ENCODE data around the gene GRM8.

The GRM8 gene

DNA sequence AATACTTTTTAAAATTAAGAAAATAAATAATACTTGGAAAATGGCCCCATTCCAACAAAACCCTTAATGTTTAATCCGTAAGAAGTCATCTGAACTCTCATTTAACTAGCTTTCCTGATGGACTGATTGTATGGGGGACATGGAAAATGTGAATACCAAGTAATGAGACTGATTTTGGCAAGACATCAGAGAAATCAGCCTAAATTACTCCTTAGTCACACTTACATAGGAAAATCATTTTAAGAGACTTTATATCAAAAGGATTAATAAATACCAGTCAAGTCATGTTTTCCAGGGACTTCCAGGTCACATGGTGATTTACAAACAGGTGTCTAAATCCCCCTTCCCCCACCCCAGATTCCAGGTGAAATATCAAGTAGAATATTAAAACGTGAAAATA is 58.2 kb downstream of the GRM8 start:
- in situ Hi-C loops (cut with HindIII; ENCODE audit: low sequenced_read_pairs) = no loop called here
- TF ChIP-seq, protein P1, sequence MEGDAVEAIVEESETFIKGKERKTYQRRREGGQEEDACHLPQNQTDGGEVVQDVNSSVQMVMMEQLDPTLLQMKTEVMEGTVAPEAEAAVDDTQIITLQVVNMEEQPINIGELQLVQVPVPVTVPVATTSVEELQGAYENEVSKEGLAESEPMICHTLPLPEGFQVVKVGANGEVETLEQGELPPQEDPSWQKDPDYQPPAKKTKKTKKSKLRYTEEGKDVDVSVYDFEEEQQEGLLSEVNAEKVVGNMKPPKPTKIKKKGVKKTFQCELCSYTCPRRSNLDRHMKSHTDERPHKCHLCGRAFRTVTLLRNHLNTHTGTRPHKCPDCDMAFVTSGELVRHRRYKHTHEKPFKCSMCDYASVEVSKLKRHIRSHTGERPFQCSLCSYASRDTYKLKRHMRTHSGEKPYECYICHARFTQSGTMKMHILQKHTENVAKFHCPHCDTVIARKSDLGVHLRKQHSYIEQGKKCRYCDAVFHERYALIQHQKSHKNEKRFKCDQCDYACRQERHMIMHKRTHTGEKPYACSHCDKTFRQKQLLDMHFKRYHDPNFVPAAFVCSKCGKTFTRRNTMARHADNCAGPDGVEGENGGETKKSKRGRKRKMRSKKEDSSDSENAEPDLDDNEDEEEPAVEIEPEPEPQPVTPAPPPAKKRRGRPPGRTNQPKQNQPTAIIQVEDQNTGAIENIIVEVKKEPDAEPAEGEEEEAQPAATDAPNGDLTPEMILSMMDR (IDR thresholded peaks at IDR 0.05; ENCODE audit: low read depth, low read length, missing control alignments) = no peak
- no peak for DNase-seq (ENCODE audit: low read depth)
- H3K4me3 ChIP-seq (ENCODE audit: low read depth, low read length) = no peak overlapping the region

DNA sequence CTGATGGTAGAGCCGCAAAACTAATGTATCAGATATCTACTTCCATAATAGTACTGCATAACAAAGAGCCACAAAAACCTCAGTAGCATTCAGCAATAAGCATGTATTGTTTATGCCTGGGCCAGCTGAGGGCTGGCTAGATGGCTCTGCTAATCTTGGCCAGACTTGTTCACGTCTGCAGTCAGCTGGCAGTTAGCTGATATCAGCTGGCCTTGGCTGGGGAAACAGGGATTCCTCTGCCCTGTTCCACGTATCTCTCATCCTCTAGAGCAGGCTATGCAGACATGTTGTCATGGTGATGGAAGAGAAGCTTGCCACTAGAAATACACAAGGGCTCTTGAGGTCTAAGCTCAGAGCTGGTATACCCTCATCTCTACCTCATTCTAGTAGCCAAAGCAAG is 62.9 kb downstream of the GRM8 start:
- TF ChIP-seq, protein P1 (IDR thresholded peaks at IDR 0.05; ENCODE audit: low read depth, low read length, missing control alignments) = no peak
- in situ Hi-C loops (cut with HindIII; ENCODE audit: low sequenced_read_pairs) = no loop called here
- DNase-seq (ENCODE audit: low read depth) = no peak
- H3K4me3 ChIP-seq (ENCODE audit: low read depth, low read length) = no peak overlapping the region

DNA sequence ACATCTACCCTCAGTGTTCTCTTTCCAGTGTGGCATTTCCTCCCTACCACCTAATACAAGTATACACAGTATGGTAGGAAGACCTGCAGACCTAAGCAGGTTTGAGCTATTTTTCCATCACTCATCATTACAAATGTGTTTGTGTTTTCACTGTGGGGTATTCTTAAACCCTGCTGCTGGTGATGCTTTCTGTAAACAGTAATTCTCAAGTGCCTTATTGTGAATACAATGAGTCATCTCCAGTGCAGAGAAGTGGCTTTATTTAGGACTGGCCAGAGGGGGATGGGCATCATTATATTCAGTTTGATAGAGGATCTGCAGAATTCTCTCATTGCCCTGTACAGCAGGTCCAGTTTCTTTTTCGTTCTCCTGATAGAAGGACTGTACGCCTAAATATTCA is 63.7 kb downstream of the GRM8 start:
- no peak for DNase-seq (ENCODE audit: low read depth)
- no peak overlapping the region for H3K4me3 ChIP-seq (ENCODE audit: low read depth, low read length)
- in situ Hi-C loops (cut with HindIII; ENCODE audit: low sequenced_read_pairs) = no loop called here
- TF ChIP-seq, protein P1 (IDR thresholded peaks at IDR 0.05; ENCODE audit: low read depth, low read length, missing control alignments) = no peak

DNA sequence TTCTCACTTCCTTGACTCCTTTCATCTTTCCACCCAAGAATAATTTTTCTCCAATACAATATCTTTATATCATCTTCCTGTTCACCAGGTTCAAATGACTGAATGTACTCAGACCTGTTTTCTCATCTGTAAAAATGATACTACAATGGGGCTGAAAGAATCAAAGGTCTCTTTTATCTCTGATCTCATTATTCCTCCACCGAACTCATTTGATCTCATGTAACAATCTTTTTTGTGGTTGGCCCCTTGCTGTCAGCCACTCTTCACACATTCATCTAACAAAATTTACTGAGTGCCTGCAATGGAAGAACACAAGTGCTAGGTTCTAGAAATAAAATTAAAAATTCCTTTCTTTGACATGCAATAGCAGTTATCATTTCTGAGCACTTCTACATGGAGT is 65.0 kb downstream of the GRM8 start:
- DNase-seq (ENCODE audit: low read depth) = no peak
- in situ Hi-C loops (cut with HindIII; ENCODE audit: low sequenced_read_pairs) = no loop called here
- TF ChIP-seq, protein P1 (IDR thresholded peaks at IDR 0.05; ENCODE audit: low read depth, low read length, missing control alignments) = no peak
- no peak overlapping the region for H3K4me3 ChIP-seq (ENCODE audit: low read depth, low read length)

DNA sequence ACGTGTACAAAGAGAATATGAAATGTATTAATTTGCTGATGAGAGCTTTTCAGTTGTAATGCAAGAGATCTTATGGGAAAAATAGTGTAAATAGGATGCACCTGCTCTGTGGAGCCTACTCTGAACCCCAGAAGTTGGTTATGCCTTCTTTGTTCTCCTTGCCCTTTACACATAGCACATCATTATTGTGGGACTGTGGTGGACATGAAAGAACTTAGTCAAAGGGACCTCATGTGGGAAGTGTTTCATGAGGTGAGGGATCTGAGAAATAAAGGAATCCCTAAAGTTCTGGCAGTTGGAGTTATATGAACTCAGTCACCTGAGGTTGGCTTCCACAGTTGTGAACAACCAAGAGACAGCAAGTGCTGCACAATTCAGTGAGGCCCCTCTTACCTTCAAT is 66.1 kb downstream of the GRM8 start:
- in situ Hi-C loops (cut with HindIII; ENCODE audit: low sequenced_read_pairs) = no loop called here
- TF ChIP-seq, protein P1 (IDR thresholded peaks at IDR 0.05; ENCODE audit: low read depth, low read length, missing control alignments) = no peak
- no peak overlapping the region for H3K4me3 ChIP-seq (ENCODE audit: low read depth, low read length)
- no peak for DNase-seq (ENCODE audit: low read depth)

DNA sequence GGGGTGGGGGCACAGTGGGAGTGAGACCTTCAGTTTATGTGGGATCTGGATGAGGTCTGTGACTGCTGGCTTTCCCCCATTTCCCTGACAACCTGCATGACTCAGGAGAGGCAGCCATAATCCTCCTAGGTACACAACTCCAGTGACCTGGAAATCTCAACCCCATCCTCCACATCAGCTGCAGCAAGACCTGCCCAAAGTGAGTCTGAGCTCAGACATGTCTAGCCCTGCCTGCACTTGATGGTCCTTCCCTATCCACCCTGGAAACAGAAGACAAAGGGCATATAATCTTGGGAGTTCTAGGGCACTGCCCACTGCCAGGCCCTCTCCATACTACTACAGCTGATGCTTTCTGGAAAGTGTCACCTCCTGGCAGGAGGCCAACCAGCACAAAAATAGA is 75.6 kb downstream of the GRM8 start:
- no peak overlapping the region for H3K4me3 ChIP-seq (ENCODE audit: low read depth, low read length)
- TF ChIP-seq, protein P1 (IDR thresholded peaks at IDR 0.05; ENCODE audit: low read depth, low read length, missing control alignments) = no peak
- in situ Hi-C loops (cut with HindIII; ENCODE audit: low sequenced_read_pairs) = no loop called here
- DNase-seq (ENCODE audit: low read depth) = no peak

DNA sequence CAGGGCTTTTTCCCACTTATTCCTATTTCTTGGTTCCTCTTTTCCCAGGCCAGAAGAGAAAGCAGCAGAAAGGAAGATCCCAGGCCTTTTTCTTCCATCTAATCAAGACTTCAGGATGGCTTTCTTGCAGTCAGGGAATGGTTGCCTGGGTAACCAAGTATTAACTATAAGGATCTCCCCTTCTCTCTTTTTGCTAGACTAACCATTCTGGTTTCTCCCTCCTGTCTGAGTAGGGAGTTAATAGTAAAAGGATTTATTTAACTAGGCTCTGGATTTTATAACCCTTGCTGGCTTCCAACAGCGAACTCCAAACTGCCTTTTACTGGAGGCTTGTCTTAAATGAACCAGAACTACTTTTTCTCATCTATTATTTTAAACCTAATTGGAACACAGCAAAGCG is 90.4 kb downstream of the GRM8 start:
- in situ Hi-C loops (cut with HindIII; ENCODE audit: low sequenced_read_pairs) = no loop called here
- H3K4me3 ChIP-seq (ENCODE audit: low read depth, low read length) = no peak overlapping the region
- DNase-seq (ENCODE audit: low read depth) = no peak
- TF ChIP-seq, protein P1 (IDR thresholded peaks at IDR 0.05; ENCODE audit: low read depth, low read length, missing control alignments) = no peak

Data from astrocyte of the cerebellum (primary cell).